ENCODE measurements around the gene ZNF804A.

The ZNF804A gene

DNA sequence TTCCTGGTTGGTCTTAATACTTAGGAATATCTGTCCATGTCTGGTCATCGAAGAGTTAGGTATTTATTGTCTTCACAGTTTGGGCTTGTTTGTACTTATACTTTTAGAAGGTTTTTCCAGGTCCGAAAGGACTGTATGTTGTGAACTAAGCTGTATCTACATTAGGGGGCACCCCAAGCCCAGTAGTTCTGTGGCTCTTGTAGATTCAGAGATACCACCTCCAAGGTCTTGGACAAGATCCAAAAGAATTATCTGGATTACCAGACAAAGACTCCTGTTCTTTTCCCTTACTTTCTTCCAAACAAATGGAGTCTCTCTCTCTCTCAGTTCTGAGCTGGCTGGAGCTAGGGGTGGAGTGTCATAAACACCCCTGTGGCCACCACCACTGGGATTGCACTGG is 328.7 kb downstream of the ZNF804A start:
- DNase-seq (ENCODE audit: low read depth in 1 of 2, low spot score in 1 of 2) = no peak

DNA sequence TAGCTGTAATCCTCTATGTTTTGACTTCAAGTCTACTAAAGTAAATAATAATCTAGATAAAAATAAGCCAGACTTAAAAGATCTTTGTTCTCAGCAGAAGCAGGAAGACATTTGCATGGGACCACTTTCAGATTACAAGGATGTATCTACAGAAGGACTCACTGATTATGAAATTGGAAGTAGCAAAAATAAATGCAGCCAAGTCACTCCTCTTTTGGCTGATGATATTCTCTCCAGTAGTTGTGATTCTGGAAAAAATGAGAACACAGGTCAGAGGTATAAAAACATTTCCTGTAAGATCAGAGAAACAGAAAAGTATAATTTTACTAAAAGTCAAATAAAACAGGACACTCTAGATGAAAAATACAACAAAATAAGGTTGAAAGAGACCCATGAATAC is 338.4 kb downstream of the ZNF804A start:
- no peak for DNase-seq (ENCODE audit: low read depth in 1 of 2, low spot score in 1 of 2)

DNA sequence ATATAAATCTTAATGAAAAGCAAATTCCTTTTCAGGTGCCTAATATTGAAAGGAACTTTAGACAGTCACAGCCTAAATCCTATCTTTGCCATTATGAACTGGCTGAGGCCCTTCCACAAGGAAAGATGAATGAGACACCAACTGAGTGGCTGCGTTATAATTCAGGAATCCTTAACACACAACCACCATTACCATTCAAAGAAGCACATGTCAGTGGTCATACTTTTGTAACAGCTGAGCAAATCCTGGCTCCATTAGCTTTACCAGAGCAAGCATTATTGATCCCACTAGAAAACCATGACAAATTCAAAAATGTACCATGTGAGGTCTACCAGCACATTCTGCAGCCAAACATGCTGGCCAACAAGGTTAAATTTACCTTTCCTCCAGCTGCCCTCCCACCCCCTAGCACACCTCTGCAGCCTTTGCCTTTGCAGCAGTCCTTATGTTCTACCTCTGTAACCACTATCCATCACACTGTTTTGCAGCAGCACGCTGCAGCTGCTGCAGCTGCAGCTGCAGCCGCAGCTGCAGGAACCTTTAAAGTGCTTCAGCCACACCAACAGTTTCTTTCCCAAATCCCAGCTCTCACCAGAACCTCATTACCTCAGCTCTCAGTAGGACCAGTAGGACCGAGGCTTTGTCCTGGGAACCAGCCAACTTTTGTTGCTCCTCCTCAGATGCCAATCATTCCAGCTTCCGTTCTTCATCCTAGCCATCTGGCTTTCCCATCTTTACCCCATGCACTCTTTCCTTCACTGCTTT is 340.1 kb downstream of the ZNF804A start:
- DNase-seq (ENCODE audit: low read depth in 1 of 2, low spot score in 1 of 2) = no peak

DNA sequence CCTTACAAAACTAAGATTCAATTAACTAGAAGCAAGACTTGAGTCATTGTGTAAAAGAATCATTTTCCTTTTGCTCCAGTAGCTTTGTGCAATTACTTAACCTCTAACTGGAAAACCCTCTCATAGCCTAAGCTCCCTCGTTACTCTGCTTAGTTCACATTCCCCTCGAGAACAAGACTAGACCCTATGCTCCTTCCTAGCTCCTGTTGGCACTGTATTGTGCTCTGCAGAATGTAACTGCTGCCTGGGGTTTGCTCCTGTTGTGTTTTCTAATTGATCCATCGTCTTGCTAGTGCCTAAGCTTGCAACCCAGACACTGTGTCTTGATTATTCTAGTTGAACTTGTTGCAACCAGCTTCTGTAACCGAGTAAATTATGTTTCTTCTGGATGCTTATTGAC is 347.0 kb downstream of the ZNF804A start:
- no peak for DNase-seq (ENCODE audit: low read depth in 1 of 2, low spot score in 1 of 2)

DNA sequence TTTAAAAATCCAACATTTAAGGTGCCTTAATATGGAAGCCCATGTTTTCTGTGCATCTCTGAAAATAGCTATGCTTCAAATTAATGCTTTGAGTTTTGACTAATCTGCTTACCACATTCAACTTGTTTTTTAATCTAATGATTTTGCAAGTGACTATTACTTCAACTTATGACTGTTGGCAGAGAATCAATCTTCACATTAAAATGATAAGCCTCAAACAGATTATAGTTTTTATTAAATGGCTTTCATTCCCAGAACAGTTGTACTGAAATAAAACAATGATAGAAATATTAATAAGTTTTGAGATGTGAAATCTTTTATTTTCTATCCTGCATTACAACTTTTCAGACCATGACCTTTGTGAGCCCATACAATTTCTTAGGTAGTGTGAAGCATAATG is 347.5 kb downstream of the ZNF804A start:
- no peak for DNase-seq (ENCODE audit: low read depth in 1 of 2, low spot score in 1 of 2)

DNA sequence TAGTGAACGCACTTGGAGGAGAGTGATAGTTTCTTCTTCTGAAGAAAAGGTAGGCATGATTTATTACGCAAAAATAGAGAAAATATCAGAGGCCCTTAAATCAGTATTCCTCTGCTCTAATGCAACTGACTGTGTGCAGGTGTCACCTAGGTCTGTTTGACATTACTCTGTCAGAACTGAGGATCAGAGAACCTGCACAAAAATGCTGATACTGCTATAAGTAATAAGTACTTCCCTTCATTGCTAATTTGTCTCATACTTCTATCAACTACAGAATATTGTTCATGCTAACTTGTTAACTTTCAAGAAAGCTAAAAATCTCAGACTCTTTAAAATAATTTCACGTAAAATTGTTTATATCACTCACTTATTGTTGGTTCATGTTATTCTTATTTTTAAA is 358.5 kb downstream of the ZNF804A start:
- DNase-seq (ENCODE audit: low read depth in 1 of 2, low spot score in 1 of 2) = no peak

DNA sequence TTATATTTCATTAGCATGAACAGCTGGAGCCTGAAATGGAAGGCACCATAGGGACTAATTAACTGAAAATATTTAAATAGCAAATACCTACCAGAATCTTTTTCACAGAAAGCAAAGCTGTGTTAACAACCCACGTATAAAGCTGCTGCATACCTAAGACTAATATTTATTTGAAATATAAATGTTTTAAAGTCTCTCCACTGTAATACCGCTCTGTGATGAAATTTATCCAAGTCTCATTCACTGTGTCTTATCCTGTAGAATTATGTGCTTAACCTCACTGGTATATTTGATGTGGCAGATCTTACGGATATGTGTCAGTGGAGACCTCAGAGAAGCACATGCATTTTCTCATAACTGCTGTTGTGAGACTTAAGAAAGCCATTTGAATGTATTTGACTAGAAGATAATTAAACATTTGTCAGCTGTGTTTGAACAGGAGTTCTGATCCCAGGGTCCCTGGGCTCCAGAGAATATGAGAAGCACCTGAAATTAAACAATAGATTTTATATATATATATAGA is 373.3 kb downstream of the ZNF804A start:
- DNase-seq (ENCODE audit: low read depth in 1 of 2, low spot score in 1 of 2) = no peak
